ENCODE results near the gene VPS13D. TPM values are rescaled to one million over a fixed set of nuclear protein-coding genes. Genes with fewer than 3 reads are reported as not detected.

Gene VPS13D
- total RNA-seq, 1 donor from 2014 or later, result 28.3 TPM

DNA sequence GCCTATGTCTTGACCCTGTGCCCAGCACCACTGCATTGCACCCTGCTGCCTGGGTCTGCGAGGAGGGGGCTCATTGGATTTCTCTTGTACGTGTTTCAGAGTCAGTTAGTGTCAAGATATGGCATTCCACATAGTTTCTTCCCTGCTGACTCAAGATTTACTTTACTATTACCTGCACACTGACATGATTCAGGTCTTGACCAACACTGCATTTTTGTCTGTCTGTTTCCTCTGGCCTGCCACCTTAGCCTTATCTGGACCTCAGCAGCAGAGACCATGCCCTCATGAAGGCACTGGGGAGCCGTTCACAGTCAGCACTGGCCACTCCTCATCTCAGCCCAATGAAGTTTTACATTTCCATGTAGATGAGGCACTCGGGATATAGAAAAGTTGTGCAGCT lies 232.8 kb downstream of the VPS13D start:
- TF ChIP-seq, protein P1, sequence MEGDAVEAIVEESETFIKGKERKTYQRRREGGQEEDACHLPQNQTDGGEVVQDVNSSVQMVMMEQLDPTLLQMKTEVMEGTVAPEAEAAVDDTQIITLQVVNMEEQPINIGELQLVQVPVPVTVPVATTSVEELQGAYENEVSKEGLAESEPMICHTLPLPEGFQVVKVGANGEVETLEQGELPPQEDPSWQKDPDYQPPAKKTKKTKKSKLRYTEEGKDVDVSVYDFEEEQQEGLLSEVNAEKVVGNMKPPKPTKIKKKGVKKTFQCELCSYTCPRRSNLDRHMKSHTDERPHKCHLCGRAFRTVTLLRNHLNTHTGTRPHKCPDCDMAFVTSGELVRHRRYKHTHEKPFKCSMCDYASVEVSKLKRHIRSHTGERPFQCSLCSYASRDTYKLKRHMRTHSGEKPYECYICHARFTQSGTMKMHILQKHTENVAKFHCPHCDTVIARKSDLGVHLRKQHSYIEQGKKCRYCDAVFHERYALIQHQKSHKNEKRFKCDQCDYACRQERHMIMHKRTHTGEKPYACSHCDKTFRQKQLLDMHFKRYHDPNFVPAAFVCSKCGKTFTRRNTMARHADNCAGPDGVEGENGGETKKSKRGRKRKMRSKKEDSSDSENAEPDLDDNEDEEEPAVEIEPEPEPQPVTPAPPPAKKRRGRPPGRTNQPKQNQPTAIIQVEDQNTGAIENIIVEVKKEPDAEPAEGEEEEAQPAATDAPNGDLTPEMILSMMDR (IDR thresholded peaks at IDR 0.05), result no peak
- intact Hi-C loops (cut with DNase I), result loop anchor here (5.0 kb wide), 1 partner anchor 40 kb away; no protein-coding TSS in a partner anchor
- peaks cover 46 to 62% of the 10 kb centered on the region in 2 donors for H3K4me1 ChIP-seq

GRCh38 chr1:12464045-12464461 lies 234.2 kb downstream of the VPS13D start:
- no peak overlapping the region for H3K4me3 ChIP-seq
- no peaks in the 10 kb centered on the region for H3K9me3 ChIP-seq
- TF ChIP-seq, protein P1 (IDR thresholded peaks at IDR 0.05), result no peak
- peak in 1 of 2 donors; percentile 66 for DNase-seq (ENCODE audit: low spot score in 2 of 2)
- peaks cover 38 to 50% of the 10 kb centered on the region in 2 donors for H3K4me1 ChIP-seq
- H3K27me3 ChIP-seq, result no peaks in the 10 kb centered on the region
- intact Hi-C loops (cut with DNase I), result loop anchor here (5.0 kb wide), 1 partner anchor 42 kb away; no protein-coding TSS in a partner anchor
- H3K27ac ChIP-seq, result peak overlapping the region; percentile 72 to 86
- H3K36me3 ChIP-seq, result peaks cover 0 to 4% of the 10 kb centered on the region in 2 donors

More for the DNA sequence above, 232.8 kb downstream of the VPS13D start:
- Histone ChIP-seq H3K4me3 (no peak overlapping the region), H3K27ac (peak overlapping the region; percentile 72 to 86), H3K36me3 (peaks cover 0 to 4% of the 10 kb centered on the region in 2 donors), H3K9me3 (no peaks in the 10 kb centered on the region), H3K27me3 (no peaks in the 10 kb centered on the region)
- DNase-seq (ENCODE audit: low spot score in 2 of 2), result peak in 1 of 2 donors; percentile 49

- peaks cover 0 to 4% of the 10 kb centered on the region in 2 donors for H3K36me3 ChIP-seq
- DNase-seq (ENCODE audit: low spot score in 2 of 2), result peak in 1 of 2 donors; percentile 88
- H3K27ac ChIP-seq, result peak overlapping the region; percentile 72 to 86
- TF ChIP-seq, protein P1 (IDR thresholded peaks at IDR 0.05), result no peak
- H3K27me3 ChIP-seq, result no peaks in the 10 kb centered on the region
- peak overlapping the region in 1 of 2 donors; percentile 23 for H3K4me3 ChIP-seq
- intact Hi-C loops (cut with DNase I), result loop anchor here (5.0 kb wide), 1 partner anchor 42 kb away; no protein-coding TSS in a partner anchor
- H3K4me1 ChIP-seq, result peaks cover 38 to 50% of the 10 kb centered on the region in 2 donors
- H3K9me3 ChIP-seq, result no peaks in the 10 kb centered on the region
These were observed 234.8 kb downstream of the VPS13D start for GRCh38 chr1:12464598-12465056.

- H3K27ac ChIP-seq, result peak overlapping the region; percentile 72 to 86
- no peaks in the 10 kb centered on the region for H3K27me3 ChIP-seq
- peaks cover 35 to 45% of the 10 kb centered on the region in 2 donors for H3K4me1 ChIP-seq
- intact Hi-C loops (cut with DNase I), result no loop called here
- H3K9me3 ChIP-seq, result no peaks in the 10 kb centered on the region
- TF ChIP-seq, protein P1 (IDR thresholded peaks at IDR 0.05), result no peak
- peaks cover 0 to 2% of the 10 kb centered on the region in 2 donors for H3K36me3 ChIP-seq
- DNase-seq (ENCODE audit: low spot score in 2 of 2), result no peak
- H3K4me3 ChIP-seq, result peak overlapping the region in 1 of 2 donors; percentile 23
These were observed 235.3 kb downstream of the VPS13D start for GRCh38 chr1:12465126-12465525.

GRCh38 chr1:12466816-12467215 lies 237.0 kb downstream of the VPS13D start:
- Histone ChIP-seq H3K9me3 (no peaks in the 10 kb centered on the region), H3K36me3 (no peaks in the 10 kb centered on the region), H3K4me1 (peaks cover 22 to 30% of the 10 kb centered on the region in 2 donors), H3K27me3 (no peaks in the 10 kb centered on the region), H3K4me3 (no peak overlapping the region), H3K27ac (peak overlapping the region in 1 of 2 donors; percentile 86)
- intact Hi-C loops (cut with DNase I), result no loop called here
- TF ChIP-seq, protein P1 (IDR thresholded peaks at IDR 0.05), result no peak
- no peak for DNase-seq (ENCODE audit: low spot score in 2 of 2)
